ENCODE measurements around the gene ADAP1.

DNA sequence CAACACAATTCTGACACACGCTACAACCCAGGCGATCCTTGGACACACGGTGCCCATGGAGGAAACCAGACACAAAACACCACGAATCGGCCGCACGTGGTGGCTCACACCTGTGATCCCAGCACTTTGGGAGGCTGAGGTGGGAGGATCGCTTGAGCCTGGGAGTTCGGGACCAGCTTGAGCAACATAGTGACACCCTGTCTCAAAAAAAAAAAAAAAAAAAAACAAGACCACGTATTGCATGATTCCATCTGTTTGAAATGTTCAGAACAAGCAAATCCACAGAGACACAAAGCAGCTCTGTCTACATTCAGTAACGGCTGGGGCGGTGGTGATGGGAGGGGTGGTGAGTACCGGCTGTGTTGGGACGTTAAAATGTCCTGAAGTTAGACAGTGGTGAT, 25.2 kb downstream of the ADAP1 start:
- TF ChIP-seq, protein P1, sequence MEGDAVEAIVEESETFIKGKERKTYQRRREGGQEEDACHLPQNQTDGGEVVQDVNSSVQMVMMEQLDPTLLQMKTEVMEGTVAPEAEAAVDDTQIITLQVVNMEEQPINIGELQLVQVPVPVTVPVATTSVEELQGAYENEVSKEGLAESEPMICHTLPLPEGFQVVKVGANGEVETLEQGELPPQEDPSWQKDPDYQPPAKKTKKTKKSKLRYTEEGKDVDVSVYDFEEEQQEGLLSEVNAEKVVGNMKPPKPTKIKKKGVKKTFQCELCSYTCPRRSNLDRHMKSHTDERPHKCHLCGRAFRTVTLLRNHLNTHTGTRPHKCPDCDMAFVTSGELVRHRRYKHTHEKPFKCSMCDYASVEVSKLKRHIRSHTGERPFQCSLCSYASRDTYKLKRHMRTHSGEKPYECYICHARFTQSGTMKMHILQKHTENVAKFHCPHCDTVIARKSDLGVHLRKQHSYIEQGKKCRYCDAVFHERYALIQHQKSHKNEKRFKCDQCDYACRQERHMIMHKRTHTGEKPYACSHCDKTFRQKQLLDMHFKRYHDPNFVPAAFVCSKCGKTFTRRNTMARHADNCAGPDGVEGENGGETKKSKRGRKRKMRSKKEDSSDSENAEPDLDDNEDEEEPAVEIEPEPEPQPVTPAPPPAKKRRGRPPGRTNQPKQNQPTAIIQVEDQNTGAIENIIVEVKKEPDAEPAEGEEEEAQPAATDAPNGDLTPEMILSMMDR (IDR thresholded peaks at IDR 0.05): no peak
- TF ChIP-seq POLR2A (IDR thresholded peaks at IDR 0.05): no peak

Measured in lower leg skin (tissue), 3 donors.